GM12874 (cell line): Measurements from ENCODE around the gene GPR150.

Experiments
- CTCF ChIP-seq: IDR thresholded peaks from 2 replicates; pipeline ENCODE4 v1.5.1; 2011; ENCODE audit warnings: low read depth, mild to moderate bottlenecking, control low read depth, low read length, moderate library complexity; ENCODE audit not compliant: insufficient read depth

GPR150 gene

GRCh38 chr5:95624368-95624767 lies 4.5 kb downstream of the GPR150 start:
- no peak for TF ChIP-seq CTCF

DNA sequence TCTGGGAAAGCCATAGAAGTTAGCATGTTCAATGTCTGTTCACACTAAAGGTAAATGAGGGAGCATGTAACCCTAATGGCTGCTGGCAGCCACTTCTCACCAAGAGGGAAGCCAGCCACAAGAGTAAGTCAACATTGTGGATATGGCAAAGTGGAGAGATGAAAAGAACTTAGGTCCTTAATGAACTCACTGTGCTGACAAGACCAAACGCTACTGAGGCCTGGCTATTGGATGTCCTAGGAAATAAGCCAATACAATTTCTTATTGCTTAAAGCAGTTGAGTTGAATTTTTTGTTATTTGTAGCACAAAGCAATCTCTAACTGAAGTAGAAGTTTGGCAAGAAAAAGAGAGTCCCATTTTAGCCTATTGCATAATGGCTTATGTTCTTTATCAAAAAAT lies 6.8 kb downstream of the GPR150 start:
- no peak for TF ChIP-seq CTCF

- TF ChIP-seq CTCF: no peak
Observed at GRCh38 chr5:95627971-95628810, 8.3 kb downstream of the GPR150 start.

DNA sequence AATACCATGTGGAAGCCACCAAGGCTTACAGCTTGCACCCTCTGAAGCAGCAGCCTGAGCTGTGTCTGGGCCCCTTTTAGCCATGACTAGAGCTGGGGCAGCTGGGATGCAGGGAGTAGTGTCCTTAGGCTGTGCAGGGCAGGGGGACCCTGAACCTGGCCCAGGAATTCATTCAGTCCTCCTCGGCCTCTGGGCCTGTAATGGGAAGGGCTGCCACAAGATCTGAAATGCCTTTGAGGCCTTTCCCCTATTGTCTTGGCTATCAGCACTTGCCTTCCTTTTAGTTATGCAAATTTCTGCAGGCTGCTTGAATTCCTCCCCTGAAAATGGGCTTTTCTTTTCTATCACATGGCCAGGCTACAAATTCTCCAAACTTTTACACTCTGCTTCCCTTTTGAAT lies 9.0 kb downstream of the GPR150 start:
- no peak for TF ChIP-seq CTCF

- no peak for TF ChIP-seq CTCF
Observed at GRCh38 chr5:95630394-95630917, 10.6 kb downstream of the GPR150 start.

DNA sequence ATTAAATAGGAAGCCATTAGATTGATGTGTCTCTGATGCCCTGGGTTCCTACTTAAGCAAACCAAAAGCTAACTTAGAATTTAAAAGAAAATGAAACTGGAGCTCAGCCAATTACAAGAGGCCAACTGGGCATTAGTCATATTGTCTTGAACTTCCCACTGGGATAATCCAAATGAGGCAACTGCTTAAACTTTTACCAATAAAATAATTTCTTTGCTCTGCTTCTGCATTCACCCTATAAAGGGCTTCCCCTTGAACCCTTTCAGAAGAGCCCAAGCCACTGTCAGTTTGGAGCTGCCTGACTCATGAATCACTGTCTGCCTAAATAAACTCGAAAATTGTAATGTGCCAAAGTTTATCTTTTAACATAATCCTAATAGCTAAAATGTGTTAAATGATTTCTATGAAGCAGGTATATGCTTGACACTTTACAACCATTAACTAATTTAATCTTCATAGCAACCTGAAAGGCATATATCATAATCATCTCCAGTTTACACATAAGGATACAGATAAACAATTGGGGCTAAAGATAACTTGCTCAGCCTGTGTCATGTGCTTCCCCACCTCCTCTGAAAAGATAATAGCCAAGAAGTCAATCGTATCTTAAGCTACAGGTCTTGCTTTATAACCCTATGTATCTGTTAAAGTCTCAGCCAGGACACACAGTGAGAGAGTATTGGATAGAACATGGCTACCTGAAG lies 11.5 kb downstream of the GPR150 start:
- no peak for TF ChIP-seq CTCF

- no peak for TF ChIP-seq CTCF
Observed at GRCh38 chr5:95631991-95632675, 12.2 kb downstream of the GPR150 start.
